WTC11 (cell line): Measurements from ENCODE around the gene MRPS16. TPM values are rescaled to one million over a fixed set of nuclear protein-coding genes. Genes with fewer than 3 reads are reported as not detected.

Experiments used
- ATAC-seq: fragments of 200-7000 bp; cut with Tn5 transposase; 2 replicates; pipeline ENCODE4 v1.10.0; 2021; ENCODE audit warnings: mild to moderate bottlenecking, moderate library complexity
- CTCF ChIA-PET: fragments of 300-600 bp; sonication (Branson Sonifier 250); formaldehyde crosslinking; loops from one replicate; lab custom pipeline; 2021; ENCODE audit warnings: antibody characterized with exemption; lab: Charles Lee
- POLR2A ChIA-PET: fragments of 350-600 bp; sonication (Branson Sonifier 250); formaldehyde crosslinking; loops from one replicate; lab custom pipeline; 2021; ENCODE audit warnings: antibody characterized with exemption; lab: Charles Lee
- DNase-seq: peaks from one replicate; pipeline ENCODE4 v3.0.0; 2021; ENCODE audit warnings: low spot score
- H3K27ac Mint-ChIP-seq: 2 replicates; pipeline ENCODE4 v1.8.0; 2021; ENCODE audit warnings: mixed read lengths
- H3K27me3 Mint-ChIP-seq: 2 replicates; pipeline ENCODE4 v1.8.0; 2021; ENCODE audit warnings: low read depth, mild to moderate bottlenecking, moderate library complexity, mixed read lengths
- H3K36me3 Mint-ChIP-seq: 2 replicates; pipeline ENCODE4 v1.8.0; 2021; ENCODE audit warnings: mixed read lengths
- H3K4me1 Mint-ChIP-seq: 2 replicates; pipeline ENCODE4 v1.8.0; 2022; ENCODE audit warnings: mixed read lengths
- H3K4me3 Mint-ChIP-seq: 2 replicates; pipeline ENCODE4 v1.8.0; 2021; ENCODE audit warnings: mild to moderate bottlenecking, moderate library complexity, mixed read lengths
- H3K9me3 Mint-ChIP-seq: 2 replicates; pipeline ENCODE4 v1.8.0; 2021; ENCODE audit warnings: mixed read lengths
- AFF4 ChIP-seq: sonication (generic); formaldehyde crosslinking; IDR thresholded peaks from 2 replicates; pipeline ENCODE4 v1.8.1; 2023; ENCODE audit warnings: mild to moderate bottlenecking, missing genetic modification reagents, borderline replicate concordance
- CREM ChIP-seq: sonication (generic); formaldehyde crosslinking; IDR thresholded peaks from 2 replicates; pipeline ENCODE4 v1.8.1; 2022; ENCODE audit warnings: mild to moderate bottlenecking, missing genetic modification reagents, moderate library complexity
- E2F4 ChIP-seq: sonication (generic); formaldehyde crosslinking; IDR thresholded peaks from 2 replicates; pipeline ENCODE4 v1.8.1; 2022; ENCODE audit warnings: low read depth, mild to moderate bottlenecking, moderate library complexity, missing genetic modification reagents, borderline replicate concordance
- ERG ChIP-seq: fragments of 250-450 bp; sonication (Bioruptor Pico); IDR thresholded peaks from 2 replicates; pipeline ENCODE4 v1.8.0; 2021; ENCODE audit warnings: mild to moderate bottlenecking
- FOXJ3 ChIP-seq: sonication (generic); formaldehyde crosslinking; IDR thresholded peaks from 2 replicates; pipeline ENCODE4 v1.9.0; 2021; ENCODE audit warnings: missing genetic modification reagents, mild to moderate bottlenecking, borderline replicate concordance
- FOXP4 ChIP-seq: sonication (generic); formaldehyde crosslinking; IDR thresholded peaks from 2 replicates; pipeline ENCODE4 v1.8.0; 2022; ENCODE audit warnings: mild to moderate bottlenecking, missing genetic modification reagents
- GTF2I ChIP-seq: fragments of 250-450 bp; sonication (Bioruptor Pico); conservative IDR thresholded peaks from 2 replicates; pipeline ENCODE4 v1.4.0; 2021; ENCODE audit warnings: mild to moderate bottlenecking
- RORB ChIP-seq: fragments of 250-450 bp; sonication (Bioruptor Pico); IDR thresholded peaks from 2 replicates; pipeline ENCODE4 v1.9.0; 2021; ENCODE audit warnings: mild to moderate bottlenecking
- STAT6 ChIP-seq: sonication (generic); formaldehyde crosslinking; conservative IDR thresholded peaks from 2 replicates; pipeline ENCODE4 v1.8.1; 2023; ENCODE audit warnings: mild to moderate bottlenecking, low read depth, missing genetic modification reagents, moderate library complexity
- TCF7 ChIP-seq: sonication (generic); formaldehyde crosslinking; IDR thresholded peaks from 2 replicates; pipeline ENCODE4 v1.8.0; 2022; ENCODE audit warnings: mild to moderate bottlenecking, low read depth, missing genetic modification reagents, moderate library complexity
- USF2 ChIP-seq: sonication (generic); formaldehyde crosslinking; IDR thresholded peaks from 2 replicates; pipeline ENCODE4 v1.8.1; 2023; ENCODE audit warnings: mild to moderate bottlenecking, missing genetic modification reagents, moderate library complexity
- ZNF281 ChIP-seq: sonication (generic); formaldehyde crosslinking; IDR thresholded peaks from 2 replicates; pipeline ENCODE4 v1.8.0; 2023; ENCODE audit warnings: mild to moderate bottlenecking, missing genetic modification reagents
- ZNF416 ChIP-seq: fragments of 250-450 bp; sonication (Bioruptor Pico); IDR thresholded peaks from 2 replicates; pipeline ENCODE4 v1.9.0; 2021; ENCODE audit warnings: mild to moderate bottlenecking, inconsistent platforms
- total RNA-seq: library from RNA; stranded (reverse); gene quantifications from 3 replicates; pipeline ENCODE4 v1.2.3, GENCODE V29; 2021

Gene MRPS16
- total RNA-seq, 1 experiment from 2014 or later, result 157 TPM

GRCh38 chr10:73206385-73206784 lies 46.1 kb downstream of the MRPS16 start:
- CTCF ChIA-PET, result no interaction called here
- Mint-ChIP-seq H3K4me3 (no peak overlapping the region), H3K27me3 (no peaks in the 10 kb centered on the region; the same call in none of the 2 replicates), H3K36me3 (peaks cover 41% of the 10 kb centered on the region), H3K27ac (no peak overlapping the region), H3K4me1 (no peaks in the 10 kb centered on the region), H3K9me3 (peaks cover 33% of the 10 kb centered on the region)
- no peak for ATAC-seq
- DNase-seq, result no peak
- POLR2A ChIA-PET, result no interaction called here
- TF ChIP-seq E2F4 (CRISPR knock-in tag) (no peak), GTF2I (CRISPR knock-in tag) (no peak), ZNF281 (CRISPR knock-in tag) (no peak), USF2 (CRISPR knock-in tag) (no peak), FOXP4 (CRISPR knock-in tag) (no peak), CREM (no peak), STAT6 (CRISPR knock-in tag) (no peak), ZNF416 (no peak), RORB (no peak), ERG (CRISPR knock-in tag) (no peak)

- Mint-ChIP-seq H3K9me3 (peaks cover 33% of the 10 kb centered on the region), H3K36me3 (peaks cover 41% of the 10 kb centered on the region)
- TF ChIP-seq FOXJ3 (CRISPR knock-in tag) (no peak), ERG (CRISPR knock-in tag) (no peak), ZNF281 (CRISPR knock-in tag) (no peak), TCF7 (no peak), AFF4 (CRISPR knock-in tag) (no peak)
These were observed 46.6 kb downstream of the MRPS16 start for GRCh38 chr10:73205890-73206289.

More at GRCh38 chr10:73205890-73206289, 46.6 kb downstream of the MRPS16 start:
- Mint-ChIP-seq H3K4me3 (no peak overlapping the region), H3K27ac (no peak overlapping the region), H3K4me1 (no peaks in the 10 kb centered on the region), H3K27me3 (no peaks in the 10 kb centered on the region; the same call in none of the 2 replicates)
- DNase-seq, result no peak
- POLR2A ChIA-PET, result no interaction called here
- CTCF ChIA-PET, result no interaction called here
- ATAC-seq, result no peak
